OCI-LY7 (cell line): ENCODE data around the gene RNASE1.

Source experiments
- CTCF ChIP-seq: fragments of 200-600 bp; sonication (generic); conservative IDR thresholded peaks from 2 replicates; pipeline ENCODE4 v1.5.1; 2014; ENCODE audit warnings: mild to moderate bottlenecking, antibody characterized with exemption, low read length, moderate library complexity, mixed read lengths
- EZH2phosphoT487 ChIP-seq: fragments of 200-600 bp; sonication (generic); IDR thresholded peaks from 2 replicates; pipeline ENCODE4 v1.6.1; 2018; ENCODE audit warnings: low read depth, borderline replicate concordance, mild to moderate bottlenecking, mixed run types, antibody characterized with exemption, low read length, moderate library complexity, mixed read lengths

GRCh38 chr14:20757965-20758364 lies 44.7 kb downstream of the RNASE1 start:
- TF ChIP-seq CTCF = peak; percentile 78
- no peak for TF ChIP-seq EZH2phosphoT487
